Stomach (tissue), 9 donors: Measurements from ENCODE around the gene C1GALT1. TPM values are rescaled to one million over a fixed set of nuclear protein-coding genes. Genes with fewer than 3 reads are reported as not detected.

Source experiments
- DNase-seq, 2 donors: peaks; one replicate each; pipeline versions ENCODE4 v3.0.0 to v3.0.0-alpha.2; 2013 to 2019
- H3K27ac ChIP-seq, 5 donors: fragments of 200-600 bp in 4 of 5; sonication (generic) in 4 of 5; one replicate each; pipeline ENCODE4 v1.5.1; 2013 to 2019; ENCODE audit warnings: mild to moderate bottlenecking in 1 of 5, moderate library complexity in 1 of 5
- H3K27me3 ChIP-seq, 3 donors: fragments of 200-600 bp; sonication (generic); one replicate each; pipeline ENCODE4 v1.5.1; 2017 to 2019; ENCODE audit warnings: mixed run types in 1 of 3
- H3K36me3 ChIP-seq, 4 donors: fragments of 200-600 bp; sonication (generic); 1 replicate in 3 of 4; 2 replicates in 1 of 4; pipeline ENCODE4 v1.5.1; 2016 to 2019
- H3K4me1 ChIP-seq, 4 donors: fragments of 200-600 bp; sonication (generic); one replicate each; pipeline ENCODE4 v1.5.1; 2016 to 2019
- H3K4me3 ChIP-seq, 4 donors: fragments of 200-600 bp; sonication (generic) in 3 of 4; one replicate each; pipeline ENCODE4 v1.5.1; 2016 to 2019; ENCODE audit warnings: mild to moderate bottlenecking in 1 of 4
- H3K9me3 ChIP-seq, 4 donors: fragments of 200-600 bp; sonication (generic); one replicate each; pipeline ENCODE4 v1.5.1; 2016 to 2019
- CTCF ChIP-seq, 7 experiments: fragments of 450-650 bp in 4 of 7; fragments of 200-600 bp in 3 of 7; sonication (generic) in 3 of 7; IDR thresholded peaks; one replicate each; pipeline ENCODE4 v1.5.1; 2016 to 2019; ENCODE audit warnings: antibody characterized with exemption in 7 of 7, control low read depth in 2 of 7, mild to moderate bottlenecking in 1 of 7
- EP300 ChIP-seq: sonication (generic); formaldehyde crosslinking; IDR thresholded peaks from one replicate; pipeline ENCODE4 v1.6.1; 2017; ENCODE audit warnings: antibody characterized with exemption
- POLR2A ChIP-seq, 4 donors: fragments of 450-650 bp; IDR thresholded peaks; one replicate each; pipeline ENCODE4 v1.6.1; 2016; ENCODE audit warnings: antibody characterized with exemption in 4 of 4, control low read depth in 2 of 4, mild to moderate bottlenecking in 1 of 4, moderate library complexity in 1 of 4
- POLR2AphosphoS5 ChIP-seq, 3 donors: sonication (generic); formaldehyde crosslinking; IDR thresholded peaks; one replicate each; pipeline ENCODE4 v1.6.1; 2016; ENCODE audit warnings: antibody characterized with exemption in 3 of 3
- WGBS, 5 donors: extraction: QIAGEN DNeasy Blood & Tissue Kit in 3 of 5; methylation state at CpG; one replicate each; pipeline versions ENCODE4 v1.1.5 to v1.1.7; 2013 to 2018; 5-methylcytosine and 5-hydroxymethylcytosine counted together
- intact Hi-C: fragments of 100-400 bp; cut with DNase I; formaldehyde crosslinking; loops from one replicate; pipeline ENCODE4 v1.15.1; 2023; ENCODE audit warnings: low total_unique reads
- polyA plus RNA-seq, 3 donors: library from polyadenylated mRNA; stranded (reverse); fragments of 200-250 nt; gene quantifications; one replicate each; pipeline ENCODE4 v1.2.3, GENCODE V29; 2013
- total RNA-seq, 5 donors: library from RNA; depleted of rRNA; stranded (reverse); fragments of >200 nt; gene quantifications; one replicate each; pipeline versions ENCODE4 v1.1.0 to v1.2.3, GENCODE V29; 2014 to 2016
- donor health status: healthy with polysubstance abuse.
- donor health status: Bipolar disorder and iron deficiency.
- donor health status: healthy.

C1GALT1 gene
- total and polyA plus RNA-seq, 8 donors, result 2.6 to 50.9 (median 14.7) TPM

GRCh38 chr7:7271094-7271874 is 88.9 kb downstream of the C1GALT1 start:
- Histone ChIP-seq H3K36me3 (no peaks in the 10 kb centered on the region), H3K27ac (no peak overlapping the region), H3K27me3 (no peaks in the 10 kb centered on the region), H3K4me1 (no peaks in the 10 kb centered on the region), H3K4me3 (no peak overlapping the region), H3K9me3 (no peaks in the 10 kb centered on the region)
- no peak for DNase-seq
- WGBS, 5 donors, result 79 to 86% (median 83%) methylated on average over 8 to 10 of the region's 10 CpGs
- TF ChIP-seq POLR2A (IDR thresholded peaks at IDR 0.05) (no peak), CTCF (IDR thresholded peaks at IDR 0.05) (no peak), EP300 (no peak), POLR2AphosphoS5 (IDR thresholded peaks at IDR 0.05) (no peak)
- intact Hi-C loops, result no loop called here

GRCh38 chr7:7272294-7272693 is 90.0 kb downstream of the C1GALT1 start:
- Histone ChIP-seq H3K27ac (no peak overlapping the region), H3K4me1 (no peaks in the 10 kb centered on the region), H3K4me3 (no peak overlapping the region), H3K9me3 (no peaks in the 10 kb centered on the region), H3K36me3 (no peaks in the 10 kb centered on the region), H3K27me3 (no peaks in the 10 kb centered on the region)
- TF ChIP-seq POLR2A (IDR thresholded peaks at IDR 0.05) (no peak), POLR2AphosphoS5 (IDR thresholded peaks at IDR 0.05) (no peak), CTCF (IDR thresholded peaks at IDR 0.05) (no peak), EP300 (no peak)
- 85 to 98% (median 95%) methylated on average over 1 of the region's 1 CpG for WGBS, 5 donors
- no peak for DNase-seq
- intact Hi-C loops, result no loop called here

- H3K27ac ChIP-seq, result no peak overlapping the region
- no peaks in the 10 kb centered on the region for H3K36me3 ChIP-seq
- no peaks in the 10 kb centered on the region for H3K4me1 ChIP-seq
- no peak for DNase-seq
- no peak overlapping the region for H3K4me3 ChIP-seq
- intact Hi-C loops, result no loop called here
- no peak for TF ChIP-seq POLR2AphosphoS5 (IDR thresholded peaks at IDR 0.05)
- TF ChIP-seq EP300, result no peak
- no peak for TF ChIP-seq CTCF (IDR thresholded peaks at IDR 0.05)
- TF ChIP-seq POLR2A (IDR thresholded peaks at IDR 0.05), result no peak
- H3K27me3 ChIP-seq, result no peaks in the 10 kb centered on the region
- H3K9me3 ChIP-seq, result no peaks in the 10 kb centered on the region
- WGBS, 5 donors, result 65 to 82% (median 72%) methylated on average over 3 of the region's 3 CpGs
Measured at GRCh38 chr7:7274782-7275181, 92.4 kb downstream of the C1GALT1 start.

GRCh38 chr7:7276161-7276560 is 93.8 kb downstream of the C1GALT1 start:
- WGBS, 5 donors, result 61 to 80% (median 74%) methylated on average over 3 of the region's 3 CpGs
- Histone ChIP-seq H3K27ac (no peak overlapping the region), H3K9me3 (no peaks in the 10 kb centered on the region), H3K27me3 (no peaks in the 10 kb centered on the region), H3K36me3 (no peaks in the 10 kb centered on the region), H3K4me3 (no peak overlapping the region), H3K4me1 (no peaks in the 10 kb centered on the region)
- no peak for DNase-seq
- TF ChIP-seq POLR2AphosphoS5 (IDR thresholded peaks at IDR 0.05) (no peak), POLR2A (IDR thresholded peaks at IDR 0.05) (no peak), EP300 (no peak), CTCF (IDR thresholded peaks at IDR 0.05) (no peak)
- intact Hi-C loops, result no loop called here
